Measurements from ENCODE around the gene IZUMO1. TPM values are rescaled to one million over a fixed set of nuclear protein-coding genes. Genes with fewer than 3 reads are reported as not detected.
"Not testable (repeated sequence)": the region's sequence is repeated elsewhere in the genome, so short reads cannot be mapped to it uniquely, and the experiment has no call there.

IZUMO1 gene
- total RNA-seq, 1 experiment from 2014 or later, result not detected

DNA sequence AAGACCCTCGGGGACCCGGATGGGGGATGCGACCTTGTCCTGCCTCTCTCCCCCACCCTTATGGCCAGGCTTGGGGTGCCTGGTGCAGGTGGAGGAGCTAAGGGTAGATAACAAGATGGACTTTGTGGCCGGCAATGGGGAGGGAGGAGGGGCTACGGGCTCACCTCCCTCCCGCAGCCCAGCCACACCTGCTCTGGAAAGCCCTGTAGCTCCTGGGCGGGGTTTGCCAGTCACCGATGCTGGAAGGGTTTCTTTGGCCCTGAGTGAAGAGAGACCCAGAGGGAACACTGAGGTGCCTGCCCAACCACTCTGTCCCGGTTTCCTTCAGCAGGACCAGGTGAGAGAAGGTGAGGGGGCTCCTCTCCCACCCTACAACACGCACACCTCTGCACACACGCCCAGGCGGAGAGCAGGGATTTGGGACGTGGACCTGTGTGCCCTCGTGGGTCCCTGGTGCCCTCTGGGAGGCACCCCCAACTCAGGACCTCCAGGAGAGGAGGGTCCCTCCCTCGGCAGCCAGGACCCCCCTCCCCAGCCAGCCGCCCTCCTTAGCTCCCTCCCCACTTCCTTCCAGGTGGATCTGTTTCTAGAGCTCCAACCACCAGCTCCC lies 50.9 kb downstream of the IZUMO1 start, which contains the start of gene FUT2:
Gene FUT2 (plus strand): TSS at position 229 of the 610 bp plus-strand sequence. CDS start 6,986 bp downstream, outside the sequence.
- in situ Hi-C loops (cut with HindIII; ENCODE audit: low pct_unique_long_range_greater_than_20kb, low sequenced_read_pairs), result no loop called here
- no peak for DNase-seq (ENCODE audit: low read depth)

GRCh38 chr19:48693629-48694028 lies 53.1 kb downstream of the IZUMO1 start:
- DNase-seq (ENCODE audit: low read depth); in situ Hi-C loops (cut with HindIII; ENCODE audit: low pct_unique_long_range_greater_than_20kb, low sequenced_read_pairs): not testable (repeated sequence)

Other genes starting within 250 kb of the IZUMO1 start
- gene LMTK3, start 235.1 kb downstream of the IZUMO1 start, total RNA-seq (2014; rRNA removed; shearing (Covaris generic); ENCODE audit: low replicate concordance), result 4.2 and 10.5 TPM in 2 replicates
- 0.20 TPM in 1 of 2 replicates, not detected in the other for gene SULT2B1, start 194.7 kb downstream of the IZUMO1 start, total RNA-seq (2014; rRNA removed; shearing (Covaris generic); ENCODE audit: low replicate concordance)
- gene SPACA4, start 140.2 kb downstream of the IZUMO1 start, total RNA-seq (2014; rRNA removed; shearing (Covaris generic); ENCODE audit: low replicate concordance), result not detected in 2 replicates
- not detected in 2 replicates for gene FAM83E, start 131.8 kb downstream of the IZUMO1 start, total RNA-seq (2014; rRNA removed; shearing (Covaris generic); ENCODE audit: low replicate concordance)
- 2,144 and 2,176 TPM in 2 replicates for gene RPL18, start 127.7 kb downstream of the IZUMO1 start, total RNA-seq (2014; rRNA removed; shearing (Covaris generic); ENCODE audit: low replicate concordance)
- 3.6 and 4.8 TPM in 2 replicates for gene SPHK2, start 127.4 kb downstream of the IZUMO1 start, total RNA-seq (2014; rRNA removed; shearing (Covaris generic); ENCODE audit: low replicate concordance)
- gene DBP, start 109.5 kb downstream of the IZUMO1 start, total RNA-seq (2014; rRNA removed; shearing (Covaris generic); ENCODE audit: low replicate concordance), result 6.2 and 15.1 TPM in 2 replicates
- 0.46 and 2.2 TPM in 2 replicates for gene CA11, start 100.7 kb downstream of the IZUMO1 start, total RNA-seq (2014; rRNA removed; shearing (Covaris generic); ENCODE audit: low replicate concordance)
- 1.5 TPM in 1 of 2 replicates, not detected in the other for gene NTN5, start 73.9 kb downstream of the IZUMO1 start, total RNA-seq (2014; rRNA removed; shearing (Covaris generic); ENCODE audit: low replicate concordance)
- gene FUT2, start 50.9 kb downstream of the IZUMO1 start, total RNA-seq (2014; rRNA removed; shearing (Covaris generic); ENCODE audit: low replicate concordance), result not detected in 2 replicates
- 0.34 TPM in 1 of 2 replicates, not detected in the other for gene MAMSTR, start 27.2 kb downstream of the IZUMO1 start, total RNA-seq (2014; rRNA removed; shearing (Covaris generic); ENCODE audit: low replicate concordance)
- not detected in 2 replicates for gene RASIP1, start 6.3 kb downstream of the IZUMO1 start, total RNA-seq (2014; rRNA removed; shearing (Covaris generic); ENCODE audit: low replicate concordance)
- gene FUT1, start 5.7 kb upstream of the IZUMO1 start, total RNA-seq (2014; rRNA removed; shearing (Covaris generic); ENCODE audit: low replicate concordance), result 2.9 and 3.1 TPM in 2 replicates
- not detected in 2 replicates for gene FGF21, start 8.6 kb upstream of the IZUMO1 start, total RNA-seq (2014; rRNA removed; shearing (Covaris generic); ENCODE audit: low replicate concordance)
- 73.5 and 83.0 TPM in 2 replicates for gene BCAT2, start 64.1 kb upstream of the IZUMO1 start, total RNA-seq (2014; rRNA removed; shearing (Covaris generic); ENCODE audit: low replicate concordance)
- gene HSD17B14, start 89.6 kb upstream of the IZUMO1 start, total RNA-seq (2014; rRNA removed; shearing (Covaris generic); ENCODE audit: low replicate concordance), result 33.6 and 56.7 TPM in 2 replicates
- gene PLEKHA4, start 121.7 kb upstream of the IZUMO1 start, total RNA-seq (2014; rRNA removed; shearing (Covaris generic); ENCODE audit: low replicate concordance), result 0.70 and 11.5 TPM in 2 replicates
- gene PPP1R15A, start 125.5 kb upstream of the IZUMO1 start, total RNA-seq (2014; rRNA removed; shearing (Covaris generic); ENCODE audit: low replicate concordance), result 51.0 and 52.5 TPM in 2 replicates
- not detected in 2 replicates for gene TULP2, start 151.8 kb upstream of the IZUMO1 start, total RNA-seq (2014; rRNA removed; shearing (Covaris generic); ENCODE audit: low replicate concordance)
- gene NUCB1, start 153.4 kb upstream of the IZUMO1 start, total RNA-seq (2014; rRNA removed; shearing (Covaris generic); ENCODE audit: low replicate concordance), result 338 and 348 TPM in 2 replicates
- gene DHDH, start 186.8 kb upstream of the IZUMO1 start, total RNA-seq (2014; rRNA removed; shearing (Covaris generic); ENCODE audit: low replicate concordance), result 1.6 and 4.4 TPM in 2 replicates
- 188 and 220 TPM in 2 replicates for gene BAX, start 208.0 kb upstream of the IZUMO1 start, total RNA-seq (2014; rRNA removed; shearing (Covaris generic); ENCODE audit: low replicate concordance)
- gene FTL, start 218.4 kb upstream of the IZUMO1 start, total RNA-seq (2014; rRNA removed; shearing (Covaris generic); ENCODE audit: low replicate concordance), result 13,494 and 14,762 TPM in 2 replicates
- gene GYS1, start 246.4 kb upstream of the IZUMO1 start, total RNA-seq (2014; rRNA removed; shearing (Covaris generic); ENCODE audit: low replicate concordance), result 31.3 and 32.3 TPM in 2 replicates
- gene RUVBL2, start 247.0 kb upstream of the IZUMO1 start, total RNA-seq (2014; rRNA removed; shearing (Covaris generic); ENCODE audit: low replicate concordance), result 493 and 608 TPM in 2 replicates